Medulla oblongata (tissue), 1 donor: ENCODE results near the gene FARP2.
"Not testable (repeated sequence)": the region's sequence is repeated elsewhere in the genome, so short reads cannot be mapped to it uniquely, and the experiment has no call there.

Source experiments
- DNase-seq: peaks from one replicate; pipeline ENCODE4 v3.0.0-alpha.2; 2015; ENCODE audit errors: extremely low spot score

FARP2 gene

DNA sequence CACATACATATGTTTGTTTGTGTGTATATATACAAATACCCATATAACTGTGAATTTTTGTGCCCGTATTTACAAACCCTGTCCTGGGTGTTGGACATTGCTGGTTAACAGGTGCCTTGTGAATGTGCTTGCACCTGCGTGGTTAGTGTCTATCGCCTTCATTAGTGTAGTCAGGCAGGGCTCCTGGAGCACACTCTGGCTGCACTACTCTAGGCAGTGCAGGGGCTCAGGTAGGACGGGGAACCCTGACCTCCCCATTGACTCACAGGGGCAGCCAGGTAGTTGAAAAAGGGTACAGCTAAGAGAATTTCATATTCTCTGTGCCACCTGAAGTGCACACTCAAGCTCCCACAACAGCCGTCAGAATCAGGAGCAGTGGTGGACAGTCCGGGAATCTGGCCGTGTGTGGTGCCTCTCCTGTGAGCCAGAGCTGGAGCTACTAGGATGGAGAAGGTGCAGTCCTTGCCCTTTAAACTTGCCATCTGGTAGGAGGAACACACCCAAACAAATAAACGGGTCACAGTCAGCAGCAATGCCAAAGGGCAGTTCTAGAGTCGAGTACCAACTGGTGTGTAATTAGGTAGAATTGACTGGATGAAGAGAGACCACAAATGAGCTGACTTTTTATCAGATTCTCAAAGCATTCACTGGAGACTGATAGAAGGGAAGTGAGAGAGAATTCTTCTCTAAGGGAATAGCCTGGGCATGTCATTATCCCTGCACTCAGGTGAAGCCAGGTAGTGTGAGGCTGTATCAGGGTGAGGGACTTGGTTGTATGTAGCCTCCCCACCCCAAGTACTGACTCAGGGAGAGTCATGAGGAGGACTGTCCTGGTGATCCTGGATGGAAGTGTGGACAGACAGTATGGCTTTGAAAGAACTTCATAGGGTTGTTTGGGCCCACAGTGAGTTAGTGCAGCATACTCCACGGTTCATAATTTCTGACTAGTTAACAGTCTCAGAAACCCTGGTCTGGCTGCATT lies 44.1 kb downstream of the FARP2 start:
- DNase-seq: no peak

DNA sequence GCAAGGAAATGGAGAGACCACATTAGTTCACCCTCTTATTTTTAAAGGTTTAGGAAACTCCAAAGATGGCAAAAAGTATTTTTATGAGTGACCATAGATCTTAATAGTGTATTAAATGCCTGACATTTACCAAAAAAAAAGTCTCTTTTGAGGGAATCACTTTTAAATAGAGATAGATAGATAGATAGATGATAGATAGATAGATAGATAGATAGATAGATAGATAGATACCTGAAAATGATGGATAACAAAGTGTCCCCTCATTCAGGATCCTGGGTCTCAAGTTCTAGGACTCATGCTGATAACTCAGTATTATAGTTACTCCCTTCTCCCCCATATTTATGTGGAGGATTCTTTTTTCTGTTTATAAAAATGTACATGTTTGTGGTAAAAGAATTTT lies 52.8 kb downstream of the FARP2 start:
- DNase-seq: no peak

DNA sequence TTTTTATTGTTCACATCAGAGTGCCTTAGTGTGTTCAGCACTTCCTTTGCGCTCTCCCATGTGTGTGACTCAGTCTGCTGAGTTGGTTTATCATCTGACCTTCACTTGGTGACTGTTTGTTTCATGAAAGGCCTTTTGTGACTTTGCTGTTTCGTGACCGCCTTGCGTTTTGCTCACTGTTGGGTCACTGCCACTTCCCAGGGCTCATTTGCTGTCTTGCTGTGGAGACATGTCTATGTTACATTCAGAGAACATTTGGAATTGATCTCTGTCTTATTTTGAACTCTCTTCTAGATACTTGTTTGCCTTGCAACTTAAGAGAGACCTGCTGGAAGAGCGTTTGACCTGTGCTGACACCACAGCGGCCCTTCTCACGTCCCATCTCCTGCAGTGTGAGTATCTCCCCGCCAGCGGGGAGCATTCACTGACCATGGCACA lies 54.7 kb downstream of the FARP2 start:
- DNase-seq: peak; percentile 89

DNA sequence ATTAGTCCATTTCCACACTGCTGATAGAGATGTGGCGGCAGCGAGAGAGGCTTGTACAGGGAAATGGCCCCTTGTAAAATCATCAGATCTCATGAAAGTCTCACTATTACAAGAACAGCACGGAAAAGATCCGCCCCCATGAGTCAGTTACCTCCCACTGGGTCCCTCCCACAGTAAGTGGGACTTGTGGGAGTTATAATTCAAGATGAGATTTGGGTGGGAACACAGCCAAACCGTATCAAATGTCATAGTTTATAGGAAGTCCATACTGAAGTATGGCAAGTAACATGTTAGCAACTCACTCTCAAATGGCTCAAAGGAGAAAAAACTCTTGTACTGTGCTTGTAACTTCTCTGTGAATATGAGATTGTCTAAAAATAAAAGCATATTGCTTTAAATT lies 56.1 kb downstream of the FARP2 start:
- no peak for DNase-seq

DNA sequence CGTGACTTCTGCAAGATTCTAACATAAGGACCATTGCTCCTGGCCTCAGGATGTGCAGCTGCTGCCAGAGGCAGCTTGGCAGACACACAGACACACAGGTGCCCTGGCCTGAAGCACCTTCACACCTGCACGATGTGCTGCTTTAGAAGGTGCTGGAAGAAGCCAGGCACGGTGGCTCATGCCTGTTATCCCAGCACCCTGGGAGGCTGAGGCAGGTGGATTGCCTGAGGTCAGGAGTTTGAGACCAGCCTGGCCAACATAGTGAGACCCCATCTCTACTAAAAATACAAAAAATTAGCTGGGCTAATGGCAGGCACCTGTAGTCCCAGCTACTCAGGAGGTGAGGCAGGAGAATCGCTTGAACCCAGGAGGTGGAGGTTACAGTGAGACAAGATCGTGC lies 57.4 kb downstream of the FARP2 start:
- not testable (repeated sequence) for DNase-seq

DNA sequence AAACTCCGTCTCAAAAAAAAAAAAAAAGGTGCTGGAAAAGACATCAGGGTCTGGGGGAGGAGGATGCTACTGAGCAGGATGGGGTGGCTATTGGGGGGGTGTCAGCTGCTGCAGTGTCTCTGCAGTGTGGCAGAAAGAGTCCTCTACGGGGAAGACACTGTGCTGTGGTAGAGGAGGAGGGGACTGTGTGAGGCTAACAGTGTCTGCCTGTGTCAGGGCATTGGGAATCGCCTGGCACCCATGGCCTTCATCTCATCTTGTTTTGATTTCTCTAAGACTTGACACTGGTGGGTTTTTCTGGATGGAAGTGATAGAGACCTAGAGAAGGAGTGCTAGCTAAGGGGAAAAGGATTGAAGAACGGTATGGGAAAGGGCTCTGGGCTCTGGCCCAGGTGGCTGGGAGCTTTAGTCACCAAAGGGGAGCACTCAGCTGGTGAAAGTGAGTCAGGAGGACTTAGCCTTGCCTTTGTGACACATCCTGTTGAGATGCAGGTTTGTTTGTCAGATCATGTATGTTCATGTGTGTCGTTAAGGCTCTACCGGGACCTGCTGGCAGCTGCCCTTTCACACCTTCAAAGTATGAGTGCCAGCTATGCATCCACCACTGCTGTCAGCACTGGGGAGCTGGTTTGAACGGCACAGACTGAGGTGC lies 58.0 kb downstream of the FARP2 start:
- peak; percentile 29 for DNase-seq

DNA sequence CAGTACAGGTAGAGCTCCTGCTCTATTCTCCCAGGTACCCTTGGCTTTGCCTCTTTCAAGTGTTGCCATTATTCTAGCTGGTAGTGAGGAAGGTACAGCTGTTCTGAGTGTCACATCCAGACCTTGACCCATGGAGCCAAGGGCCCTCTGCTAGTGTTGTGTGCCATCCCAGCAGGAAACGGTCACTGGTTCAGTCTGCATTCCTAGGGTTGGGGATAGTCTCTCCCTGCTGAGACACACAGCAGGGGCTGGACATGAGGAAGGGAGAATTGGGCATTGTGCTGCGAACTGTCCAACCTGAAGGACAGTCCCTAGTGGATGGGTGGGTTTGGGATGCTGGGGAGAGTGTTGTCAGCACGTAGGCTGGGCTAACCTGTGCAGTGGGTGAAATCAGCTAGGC lies 59.1 kb downstream of the FARP2 start:
- no peak for DNase-seq

DNA sequence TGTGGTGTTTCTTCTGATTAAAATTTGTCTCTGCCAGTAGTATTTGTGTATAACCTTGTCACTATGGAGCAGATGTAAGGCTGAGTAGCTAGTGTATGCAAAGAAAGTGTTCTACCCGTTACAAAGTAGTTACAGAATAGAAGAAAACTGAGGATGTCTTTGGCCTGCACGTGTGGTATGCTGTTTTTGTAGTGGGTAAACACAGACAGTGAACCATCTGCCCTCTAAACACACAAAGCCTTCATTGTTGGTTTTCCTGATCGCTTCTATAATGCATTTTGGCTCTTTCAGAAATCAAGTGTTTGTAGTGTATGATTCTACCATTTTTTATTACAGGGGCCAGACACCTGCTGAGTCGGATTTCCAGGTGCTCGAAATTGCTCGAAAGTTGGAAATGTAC lies 61.5 kb downstream of the FARP2 start:
- DNase-seq: peak; percentile 49

DNA sequence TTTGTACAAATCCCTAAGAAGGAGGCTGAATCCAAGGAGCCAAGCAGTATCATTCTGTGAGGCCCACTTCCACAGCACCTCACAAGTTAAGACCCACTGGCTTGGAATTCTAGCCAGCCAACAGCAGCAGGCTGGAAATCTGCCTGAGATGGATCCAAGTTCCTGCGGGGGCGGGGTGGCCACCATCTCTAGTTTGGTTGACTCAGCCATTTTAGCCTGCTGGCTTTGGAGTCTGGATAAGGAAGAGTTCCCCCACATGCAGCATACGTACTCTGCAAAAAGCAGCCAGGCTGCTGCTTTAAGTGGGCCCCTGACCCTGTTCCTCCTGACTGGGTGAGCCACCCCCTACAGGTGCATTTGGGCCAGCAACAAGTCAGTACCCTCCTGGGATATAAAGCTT lies 65.2 kb downstream of the FARP2 start:
- no peak for DNase-seq

DNA sequence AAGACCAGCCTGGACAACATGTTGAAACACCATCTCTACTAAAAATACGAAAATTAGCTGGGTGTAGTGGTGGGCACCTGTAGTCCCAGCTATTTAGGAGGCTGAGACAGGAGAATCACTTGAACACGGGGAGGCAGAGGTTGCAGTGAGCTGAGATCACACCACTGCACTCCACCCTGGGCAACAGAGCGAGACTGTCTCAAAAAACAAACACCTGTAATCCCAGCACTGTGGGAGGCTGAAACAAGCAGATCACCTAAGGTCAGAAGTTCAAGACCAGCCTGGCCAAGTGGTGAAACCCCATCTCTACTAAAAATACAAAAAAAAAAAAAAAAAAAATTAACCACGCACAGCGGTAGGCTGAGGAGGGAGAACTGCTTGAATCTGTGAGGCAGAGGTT lies 65.9 kb downstream of the FARP2 start:
- not testable (repeated sequence) for DNase-seq

DNA sequence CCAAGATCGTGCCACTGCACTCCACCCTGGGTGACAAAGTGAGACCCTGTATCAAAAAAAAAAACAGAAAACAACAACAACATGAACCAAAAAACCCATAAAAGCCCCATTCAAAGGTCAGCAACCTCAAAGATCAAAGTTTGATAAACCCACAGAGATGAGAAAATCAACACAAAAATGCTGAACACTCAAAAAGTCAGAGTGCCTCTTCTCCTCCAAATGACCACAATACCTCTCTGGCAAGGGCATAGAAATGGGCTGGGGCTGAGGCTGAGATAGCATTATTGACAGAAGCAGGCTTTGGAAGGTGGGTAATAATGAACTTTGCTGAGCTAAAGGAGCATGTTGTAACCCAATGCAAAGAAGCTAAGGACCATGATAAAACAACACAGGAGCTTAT lies 66.3 kb downstream of the FARP2 start:
- DNase-seq: no peak

DNA sequence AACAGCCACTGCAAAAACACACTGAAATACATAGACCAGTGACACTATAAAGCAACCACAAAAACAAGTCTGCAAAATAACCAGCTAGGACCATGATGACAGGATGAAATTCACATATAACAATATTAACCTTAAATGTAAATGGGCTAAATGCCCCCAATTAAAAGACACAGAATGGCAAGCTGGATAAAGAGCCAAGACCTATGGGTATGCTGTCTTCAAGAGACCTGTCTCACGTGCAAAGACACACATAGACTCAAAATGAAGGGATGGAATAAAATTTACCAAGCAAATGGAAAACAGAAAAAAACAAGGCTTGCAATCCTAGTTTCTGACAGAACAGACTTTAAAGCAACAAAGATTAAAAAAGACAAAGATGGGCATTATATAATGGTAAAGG lies 67.4 kb downstream of the FARP2 start:
- not testable (repeated sequence) for DNase-seq

DNA sequence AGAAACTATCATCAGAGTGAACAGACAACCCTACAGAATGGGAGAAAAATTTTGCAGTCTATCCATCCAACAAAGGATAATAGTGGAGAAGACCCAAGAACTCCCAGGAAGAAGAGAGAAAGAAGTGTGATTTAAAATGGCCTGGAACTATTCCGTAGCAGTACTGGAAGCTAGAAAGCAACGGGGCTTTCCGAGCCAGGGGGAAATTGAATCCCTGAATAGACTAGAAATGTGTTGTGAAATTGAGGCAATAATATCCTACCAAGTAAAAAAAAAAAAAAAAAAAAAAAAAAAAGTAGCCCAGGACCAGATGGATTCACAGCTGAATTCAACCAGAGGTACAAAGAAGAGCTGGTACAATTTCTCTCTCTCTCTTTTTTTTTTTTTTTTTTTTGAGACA lies 69.3 kb downstream of the FARP2 start:
- peak; percentile 21 for DNase-seq

DNA sequence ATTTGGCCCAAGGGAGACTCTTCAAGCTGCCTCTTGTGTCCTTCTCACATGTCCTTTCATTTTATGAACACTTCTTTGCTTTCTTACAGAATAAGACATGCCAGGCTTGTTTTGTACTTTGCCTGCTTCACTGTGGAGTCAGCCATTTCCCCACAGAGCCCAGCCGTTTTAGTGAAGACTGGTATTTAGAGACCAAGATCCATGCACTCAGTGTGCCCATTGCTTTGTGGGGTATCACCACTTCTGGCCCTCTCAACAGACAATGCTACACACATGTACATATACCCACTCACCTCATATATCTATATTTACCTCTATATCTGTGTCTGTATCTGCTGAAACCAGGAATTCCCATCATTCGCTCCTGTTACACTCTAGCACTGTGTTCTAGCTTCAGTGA lies 74.1 kb downstream of the FARP2 start:
- no peak for DNase-seq

DNA sequence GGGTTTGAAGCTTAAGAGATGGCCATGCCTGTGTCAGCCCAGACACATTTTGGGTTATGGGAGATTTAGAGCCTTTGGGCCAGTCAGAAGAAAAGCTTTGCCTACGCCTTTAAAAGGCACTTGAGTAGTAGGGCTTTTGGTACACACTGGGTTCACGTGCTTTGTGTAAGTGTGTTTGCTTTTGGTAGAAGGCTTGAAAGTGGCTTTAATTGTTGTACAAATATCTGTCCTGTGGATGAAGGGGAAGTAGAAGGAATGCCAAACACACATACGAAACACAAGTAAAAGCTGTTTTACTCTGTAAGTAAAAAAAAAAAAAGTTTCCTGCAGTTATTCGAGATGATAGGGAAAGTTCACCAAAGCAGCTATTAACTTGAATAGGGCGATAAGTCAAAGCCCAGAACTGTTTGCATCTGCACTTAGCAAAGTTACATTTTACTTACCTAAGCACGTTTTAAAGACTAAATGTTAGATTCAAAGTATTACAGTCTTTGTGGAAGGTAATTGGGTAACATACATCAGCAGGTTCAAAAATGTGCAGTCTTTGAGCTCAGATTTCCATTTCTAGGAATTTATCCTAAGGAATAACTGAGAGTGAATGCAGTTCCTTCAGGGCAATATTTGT lies 76.9 kb downstream of the FARP2 start:
- no peak for DNase-seq

DNA sequence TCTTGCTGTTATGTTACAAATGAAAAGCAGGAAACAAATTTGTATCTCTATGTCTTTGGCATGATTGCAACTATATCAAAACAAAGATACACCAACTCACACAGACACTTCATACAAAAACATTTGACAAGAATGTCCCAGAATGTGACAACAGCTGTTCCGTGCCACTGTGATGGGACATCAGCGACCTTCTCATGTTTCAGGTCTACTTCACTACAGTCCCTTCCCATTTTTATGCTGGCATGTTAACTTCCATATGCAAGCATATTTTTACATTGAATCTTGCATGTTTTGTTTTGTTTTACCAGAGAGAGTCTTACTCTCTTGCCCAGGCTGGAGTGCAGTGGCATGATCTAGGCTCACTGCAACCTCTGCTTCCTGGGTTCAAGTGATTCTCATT lies 81.1 kb downstream of the FARP2 start:
- DNase-seq: no peak

DNA sequence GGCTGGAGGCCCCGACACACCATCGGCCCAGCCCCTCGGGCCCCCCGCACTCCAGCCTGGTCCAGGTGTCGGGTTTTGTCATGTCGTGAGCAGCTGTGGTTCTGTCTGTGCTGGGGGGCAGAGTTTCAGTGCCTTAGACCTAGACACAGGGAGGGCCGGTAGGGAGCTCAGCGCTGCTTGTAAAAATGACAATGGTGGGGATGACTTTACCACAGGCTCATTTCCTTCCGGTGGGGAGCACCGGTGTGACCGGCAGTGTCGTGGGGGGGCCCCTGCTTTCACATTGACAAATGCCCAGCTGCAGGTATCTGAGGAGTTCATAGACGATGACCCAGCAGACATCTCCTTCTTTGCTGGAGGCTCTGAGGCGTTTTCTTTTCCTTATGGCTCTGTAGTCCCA lies 85.4 kb downstream of the FARP2 start:
- no peak for DNase-seq

DNA sequence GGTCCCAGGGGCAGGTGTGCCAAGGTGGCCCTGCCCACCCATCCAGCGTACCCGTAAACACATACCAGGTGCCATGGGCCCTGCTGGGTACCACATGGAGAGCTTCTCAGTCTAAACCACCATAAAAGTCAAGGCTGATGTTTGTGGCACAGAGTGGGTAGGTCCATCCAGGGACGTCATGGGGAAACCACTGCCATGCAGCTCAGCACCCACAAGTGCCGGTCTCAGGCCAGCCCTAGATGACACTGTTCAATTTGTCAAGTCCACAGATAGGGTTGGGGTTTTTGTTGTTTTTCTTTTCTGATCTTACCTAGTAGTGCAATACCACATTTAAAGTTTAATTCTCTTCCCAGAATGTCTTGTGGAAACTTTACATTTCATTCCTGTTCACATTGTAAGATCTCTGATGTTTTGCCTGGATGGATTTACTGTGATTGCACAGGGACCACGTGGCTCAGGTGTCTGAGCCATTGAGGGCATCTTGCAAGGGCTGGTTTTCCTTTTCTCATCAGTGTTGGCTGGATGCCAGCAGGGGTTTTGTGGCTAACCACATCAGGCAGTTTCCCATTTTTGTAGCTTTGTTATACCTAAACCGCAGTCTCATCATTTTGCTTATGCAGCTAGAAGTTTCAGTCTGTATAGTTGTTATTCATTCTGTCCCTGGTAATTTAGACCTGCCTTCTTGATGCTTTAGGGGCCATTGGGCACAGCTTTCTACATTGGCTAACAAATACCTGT lies 87.6 kb downstream of the FARP2 start:
- DNase-seq: no peak

DNA sequence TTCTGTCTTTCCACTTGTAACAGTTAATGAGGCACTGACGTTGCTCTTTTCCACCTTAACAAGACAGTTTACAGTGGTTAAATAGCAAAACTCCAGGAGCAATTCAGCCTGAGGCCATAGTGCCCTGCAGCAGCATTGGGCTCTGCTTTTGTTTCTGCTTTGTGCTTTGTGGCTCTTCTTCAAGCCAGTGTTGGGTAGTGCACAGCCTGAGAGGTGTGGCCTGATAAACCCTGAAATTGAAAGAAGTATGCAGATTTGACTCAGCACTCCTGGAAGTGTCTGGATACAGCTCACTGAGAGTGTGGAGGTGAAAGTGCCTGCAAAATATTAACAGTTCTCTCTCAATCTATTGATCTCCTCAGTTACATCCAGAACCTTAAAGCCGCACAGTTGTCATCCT lies 89.3 kb downstream of the FARP2 start:
- no peak for DNase-seq

DNA sequence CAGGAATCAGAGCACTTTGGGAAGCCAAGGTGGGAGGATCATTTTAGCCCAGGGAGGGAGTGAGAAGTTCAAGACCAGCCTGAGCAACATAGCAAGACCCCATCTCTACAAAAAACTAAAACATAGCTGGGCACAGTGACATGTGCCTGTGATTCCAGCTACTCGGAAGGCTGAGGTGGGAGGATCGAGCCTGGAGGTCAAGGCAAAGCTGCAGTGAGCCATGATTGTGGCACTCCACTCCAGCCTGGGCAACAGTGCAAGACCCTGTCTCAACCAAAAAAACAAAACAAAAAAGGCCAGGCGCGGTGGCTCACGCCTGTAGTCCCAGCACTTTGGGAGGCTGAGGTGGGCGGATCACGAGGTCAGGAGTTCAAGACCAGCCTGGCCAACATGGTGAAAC lies 94.0 kb downstream of the FARP2 start:
- DNase-seq: not testable (repeated sequence)

DNA sequence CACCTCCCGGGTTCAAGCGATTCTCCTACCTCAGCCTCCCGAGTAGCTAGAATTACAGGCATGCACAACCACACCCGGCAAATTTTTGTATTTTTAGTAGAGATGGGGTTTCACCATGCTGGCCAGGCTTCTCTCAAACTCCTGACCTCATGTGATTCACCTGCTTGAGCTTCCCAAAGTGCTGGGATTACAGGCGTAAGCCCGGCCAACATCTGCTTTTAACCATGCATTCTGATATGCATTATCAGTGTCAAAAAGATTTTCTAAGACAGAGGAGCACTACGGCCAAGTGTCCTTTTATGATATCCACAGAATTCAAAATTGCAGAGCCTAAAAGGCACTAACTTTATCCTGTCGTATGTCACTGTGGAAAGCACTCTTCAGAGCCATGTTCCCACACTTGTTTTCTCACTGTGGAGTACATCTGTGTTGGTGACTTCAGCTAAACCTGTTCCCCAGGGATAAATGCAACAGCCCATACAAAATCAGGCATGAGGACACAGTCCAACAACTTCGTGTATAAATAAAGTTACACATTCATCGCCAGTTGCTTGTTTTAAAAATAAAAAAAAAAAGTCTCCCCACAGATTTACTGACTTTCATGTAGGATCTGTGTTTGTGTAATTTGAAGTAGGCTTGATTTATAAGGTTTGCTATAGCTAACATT lies 95.9 kb downstream of the FARP2 start:
- no peak for DNase-seq
